HL-60 (cell line): Measurements from ENCODE around the gene RNF39.
A peak's percentile ranks its signal among the peaks of the same experiment; 100 is the strongest.

Experiments
- DNase-seq, 2 experiments: peaks; one replicate each; pipeline ENCODE4 v3.0.0-alpha.2; 2010 to 2020; ENCODE audit warnings: low read depth in 1 of 2, low spot score in 1 of 2
- H3K27ac ChIP-seq: fragments of 250-450 bp; sonication (Bioruptor Pico); replicated peaks from 2 replicates; pipeline ENCODE4 v1.5.1; 2020; ENCODE audit warnings: mild to moderate bottlenecking, moderate library complexity
- H3K27me3 ChIP-seq: fragments of 250-450 bp; sonication (Bioruptor Pico); 2 replicates; pipeline ENCODE4 v1.5.1; 2021; ENCODE audit warnings: mild to moderate bottlenecking, moderate library complexity; ENCODE audit not compliant: insufficient read depth, poor library complexity, severe bottlenecking
- H3K4me3 ChIP-seq: replicated peaks from 2 replicates; pipeline ENCODE4 v1.5.1; 2011; ENCODE audit warnings: mild to moderate bottlenecking, control low read depth, low read length; ENCODE audit not compliant: insufficient read depth
- CTCF ChIP-seq: IDR thresholded peaks from one replicate; pipeline ENCODE4 v1.5.1; 2011; ENCODE audit warnings: low read length, control low read depth, inconsistent platforms; ENCODE audit not compliant: insufficient read depth
- GABPA ChIP-seq: IDR thresholded peaks from 2 replicates; pipeline ENCODE4 v1.6.1; 2012; ENCODE audit warnings: low read depth
- POLR2AphosphoS5 ChIP-seq: IDR thresholded peaks from 2 replicates; pipeline ENCODE4 v1.6.1; 2012; ENCODE audit warnings: low read depth
- SPI1 ChIP-seq: IDR thresholded peaks from 2 replicates; pipeline ENCODE4 v1.6.1; 2012; ENCODE audit warnings: low read depth, mild to moderate bottlenecking, borderline replicate concordance
- TF ChIP-seq, protein P1 (sequence below): IDR thresholded peaks from 2 replicates; pipeline ENCODE4 v1.6.1; 2012; ENCODE audit warnings: low read depth; ENCODE audit not compliant: insufficient replicate concordance

RNF39 gene

GRCh38 chr6:30053682-30054081 lies 21.9 kb downstream of the RNF39 start:
- H3K27ac ChIP-seq: no peak overlapping the region
- H3K4me3 ChIP-seq: no peak overlapping the region
- TF ChIP-seq POLR2AphosphoS5: no peak
- no peak for TF ChIP-seq GABPA
- no peak for TF ChIP-seq CTCF
- no peak for TF ChIP-seq SPI1
- no peak for DNase-seq
- no peaks in the 10 kb centered on the region for H3K27me3 ChIP-seq

- TF ChIP-seq SPI1 (no peak), POLR2AphosphoS5 (no peak), CTCF (no peak), GABPA (no peak)
- TF ChIP-seq, protein P1, sequence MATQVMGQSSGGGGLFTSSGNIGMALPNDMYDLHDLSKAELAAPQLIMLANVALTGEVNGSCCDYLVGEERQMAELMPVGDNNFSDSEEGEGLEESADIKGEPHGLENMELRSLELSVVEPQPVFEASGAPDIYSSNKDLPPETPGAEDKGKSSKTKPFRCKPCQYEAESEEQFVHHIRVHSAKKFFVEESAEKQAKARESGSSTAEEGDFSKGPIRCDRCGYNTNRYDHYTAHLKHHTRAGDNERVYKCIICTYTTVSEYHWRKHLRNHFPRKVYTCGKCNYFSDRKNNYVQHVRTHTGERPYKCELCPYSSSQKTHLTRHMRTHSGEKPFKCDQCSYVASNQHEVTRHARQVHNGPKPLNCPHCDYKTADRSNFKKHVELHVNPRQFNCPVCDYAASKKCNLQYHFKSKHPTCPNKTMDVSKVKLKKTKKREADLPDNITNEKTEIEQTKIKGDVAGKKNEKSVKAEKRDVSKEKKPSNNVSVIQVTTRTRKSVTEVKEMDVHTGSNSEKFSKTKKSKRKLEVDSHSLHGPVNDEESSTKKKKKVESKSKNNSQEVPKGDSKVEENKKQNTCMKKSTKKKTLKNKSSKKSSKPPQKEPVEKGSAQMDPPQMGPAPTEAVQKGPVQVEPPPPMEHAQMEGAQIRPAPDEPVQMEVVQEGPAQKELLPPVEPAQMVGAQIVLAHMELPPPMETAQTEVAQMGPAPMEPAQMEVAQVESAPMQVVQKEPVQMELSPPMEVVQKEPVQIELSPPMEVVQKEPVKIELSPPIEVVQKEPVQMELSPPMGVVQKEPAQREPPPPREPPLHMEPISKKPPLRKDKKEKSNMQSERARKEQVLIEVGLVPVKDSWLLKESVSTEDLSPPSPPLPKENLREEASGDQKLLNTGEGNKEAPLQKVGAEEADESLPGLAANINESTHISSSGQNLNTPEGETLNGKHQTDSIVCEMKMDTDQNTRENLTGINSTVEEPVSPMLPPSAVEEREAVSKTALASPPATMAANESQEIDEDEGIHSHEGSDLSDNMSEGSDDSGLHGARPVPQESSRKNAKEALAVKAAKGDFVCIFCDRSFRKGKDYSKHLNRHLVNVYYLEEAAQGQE: no peak
- Histone ChIP-seq H3K27me3 (no peaks in the 10 kb centered on the region), H3K4me3 (no peak overlapping the region), H3K27ac (no peak overlapping the region)
- DNase-seq: peak in 1 of 2 experiments; percentile 41
Observed at GRCh38 chr6:30047220-30047619, 28.3 kb downstream of the RNF39 start.

DNA sequence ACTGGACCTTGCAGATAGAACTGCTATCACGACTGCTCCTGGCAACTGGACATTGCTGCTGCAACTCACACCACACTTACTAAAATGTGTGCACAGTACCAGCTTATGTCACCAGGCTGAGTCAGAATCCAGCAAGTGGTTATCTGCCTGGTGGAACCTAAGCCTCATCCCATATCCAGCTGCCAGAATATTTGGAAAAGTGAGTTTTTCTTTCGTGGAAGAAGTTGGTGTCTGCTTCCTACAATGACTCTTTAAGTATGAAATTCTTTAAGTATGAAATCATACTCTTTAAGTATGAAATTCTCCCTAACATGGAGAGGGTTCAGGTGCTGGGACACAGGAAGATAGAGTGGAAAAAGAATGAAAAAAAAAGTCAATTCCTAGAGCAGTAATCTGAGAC lies 30.9 kb downstream of the RNF39 start:
- DNase-seq: no peak
- no peaks in the 10 kb centered on the region for H3K27me3 ChIP-seq
- no peak overlapping the region for H3K4me3 ChIP-seq
- TF ChIP-seq, protein P1: no peak
- TF ChIP-seq POLR2AphosphoS5: no peak
- no peak for TF ChIP-seq SPI1
- TF ChIP-seq GABPA: no peak
- TF ChIP-seq CTCF: no peak
- H3K27ac ChIP-seq: no peak overlapping the region

DNA sequence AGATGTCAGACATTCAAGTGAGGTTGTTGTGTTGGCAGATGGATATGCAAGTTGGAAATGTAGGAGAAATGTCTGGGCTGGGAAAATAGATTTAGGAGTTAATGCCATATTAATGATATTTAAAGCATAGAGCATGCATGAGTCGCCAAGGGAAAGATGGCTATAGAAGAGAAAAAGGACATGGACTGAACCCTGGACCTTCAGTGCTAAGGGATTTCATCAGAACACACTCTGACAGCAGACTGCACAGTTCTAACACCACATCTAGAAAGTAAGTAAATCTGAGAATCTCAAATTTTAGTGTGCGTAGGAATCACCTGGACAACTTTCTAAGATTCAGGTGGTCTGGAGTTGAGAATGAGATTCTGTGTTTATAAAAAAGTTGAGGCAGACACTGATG lies 31.8 kb downstream of the RNF39 start:
- TF ChIP-seq POLR2AphosphoS5: no peak
- no peak for TF ChIP-seq GABPA
- TF ChIP-seq, protein P1: no peak
- no peak overlapping the region for H3K4me3 ChIP-seq
- H3K27ac ChIP-seq: no peak overlapping the region
- DNase-seq: no peak
- H3K27me3 ChIP-seq: no peaks in the 10 kb centered on the region
